SK-N-SH (cell line): ENCODE measurements around the gene KDM4C. TPM values are rescaled to one million over a fixed set of nuclear protein-coding genes. Genes with fewer than 3 reads are reported as not detected.

Experiments
- CTCF ChIA-PET: fragments of 300-600, 350-600 bp; formaldehyde crosslinking; extraction: SDS; loops from one replicate; lab custom pipeline; 2021; lab: Yijun Ruan, JAX
- POLR2A ChIA-PET: fragments of 350-600 bp; sonication (Branson Sonifier 250); formaldehyde crosslinking; extraction: SDS; loops from one replicate; lab custom pipeline; 2020; ENCODE audit warnings: antibody characterized with exemption, inconsistent platforms; lab: Yijun Ruan, JAX
- DNase-seq: peaks from one replicate; pipeline ENCODE4 v3.0.0; 2012
- H2AFZ ChIP-seq: fragments of 200-600 bp; sonication (generic); 2 replicates; pipeline ENCODE4 v1.8.1; 2016; ENCODE audit warnings: antibody characterized with exemption, mild to moderate bottlenecking, low read depth
- H3F3A ChIP-seq: fragments of 200-600 bp; sonication (generic); replicated peaks from 2 replicates; pipeline ENCODE3; 2016; ENCODE audit warnings: antibody characterized with exemption, mild to moderate bottlenecking; ENCODE audit not compliant: insufficient read depth
- H3K27ac ChIP-seq, 2 experiments: fragments of 200-500 bp in 1 of 2; fragments of 200-600 bp in 1 of 2; sonication (Bioruptor generic) in 1 of 2; sonication (generic), shearing (Covaris generic) in 1 of 2; 2 replicates each; pipeline versions ENCODE4 v1.5.1 to v1.6.1; 2014 to 2016; ENCODE audit warnings: low read depth in 2 of 2, inconsistent platforms in 1 of 2, low read length in 1 of 2, mild to moderate bottlenecking in 1 of 2, mixed read lengths in 1 of 2
- H3K27me3 ChIP-seq: fragments of 200-600 bp; sonication (generic), shearing (Covaris generic); 2 replicates; pipeline ENCODE4 v1.6.1; 2016; ENCODE audit warnings: mixed run types; ENCODE audit not compliant: insufficient read depth
- H3K36me3 ChIP-seq, 2 experiments: fragments of 200-500 bp in 1 of 2; fragments of 200-600 bp in 1 of 2; sonication (Bioruptor generic) in 1 of 2; sonication (generic) in 1 of 2; replicated peaks in 1 of 2; 2 replicates each; pipeline versions ENCODE3 to v1.5.1; 2014 to 2016; ENCODE audit warnings: low read length in 1 of 2, mild to moderate bottlenecking in 1 of 2; ENCODE audit not compliant: insufficient read depth in 2 of 2, control insufficient read depth in 1 of 2
- H3K4me1 ChIP-seq, 2 experiments: fragments of 200-500 bp in 1 of 2; fragments of 200-600 bp in 1 of 2; sonication (Bioruptor generic) in 1 of 2; sonication (generic), shearing (Covaris generic) in 1 of 2; 2 replicates each; pipeline versions ENCODE4 v1.5.1 to v1.6.1; 2014 to 2016; ENCODE audit warnings: low read depth in 1 of 2, low read length in 1 of 2, mixed run types in 1 of 2; ENCODE audit not compliant: insufficient read depth in 2 of 2, control insufficient read depth in 1 of 2
- H3K4me2 ChIP-seq: fragments of 200-600 bp; sonication (generic), shearing (Covaris generic); 2 replicates; pipeline ENCODE4 v1.6.1; 2017; ENCODE audit warnings: mixed run types
- H3K4me3 ChIP-seq, 2 experiments: fragments of 200-500 bp in 1 of 2; fragments of 200-600 bp in 1 of 2; sonication (Bioruptor generic) in 1 of 2; sonication (generic), shearing (Covaris generic) in 1 of 2; 2 replicates each; pipeline versions ENCODE4 v1.5.1 to v1.8.1; 2014 to 2016; ENCODE audit warnings: low read depth in 2 of 2, inconsistent platforms in 1 of 2, low read length in 1 of 2, mild to moderate bottlenecking in 1 of 2, mixed read lengths in 1 of 2, moderate library complexity in 1 of 2
- H3K79me2 ChIP-seq: fragments of 200-600 bp; sonication (generic); 2 replicates; pipeline ENCODE4 v1.8.1; 2017; ENCODE audit warnings: mild to moderate bottlenecking; ENCODE audit not compliant: insufficient read depth
- H3K9ac ChIP-seq: fragments of 200-600 bp; sonication (generic); 2 replicates; pipeline ENCODE4 v1.6.1; 2017; ENCODE audit warnings: mixed run types
- H3K9me2 ChIP-seq: fragments of 200-600 bp; sonication (generic); 2 replicates; pipeline ENCODE4 v1.6.1; 2017; ENCODE audit warnings: mixed run types
- H3K9me3 ChIP-seq: fragments of 200-600 bp; sonication (generic); 2 replicates; pipeline ENCODE4 v1.6.1; 2017; ENCODE audit warnings: mixed run types, mild to moderate bottlenecking, moderate library complexity
- H4K20me1 ChIP-seq: fragments of 200-600 bp; sonication (generic); 2 replicates; pipeline ENCODE4 v1.6.1; 2017; ENCODE audit warnings: mild to moderate bottlenecking, mixed run types; ENCODE audit not compliant: insufficient read depth
- ELF1 ChIP-seq: IDR thresholded peaks from 2 replicates; pipeline ENCODE4 v1.4.0; 2012
- EP300 ChIP-seq, 2 experiments: IDR thresholded peaks; 2 replicates each; pipeline versions ENCODE4 v1.4.0 to v1.6.1; 2012; ENCODE audit warnings: borderline replicate concordance in 1 of 2, low read depth in 1 of 2, low read length in 1 of 2
- EZH2phosphoT487 ChIP-seq: fragments of 200-600 bp; sonication (generic); IDR thresholded peaks from 2 replicates; pipeline ENCODE4 v1.6.1; 2017; ENCODE audit warnings: low read depth, mixed run types, mild to moderate bottlenecking, antibody characterized with exemption, moderate library complexity, borderline replicate concordance
- FOSL2 ChIP-seq: IDR thresholded peaks from 2 replicates; pipeline ENCODE4 v1.4.0; 2012; ENCODE audit warnings: low read depth, mild to moderate bottlenecking, moderate library complexity, borderline replicate concordance
- FOXJ3 ChIP-seq: sonication (generic); formaldehyde crosslinking; IDR thresholded peaks from 2 replicates; pipeline ENCODE4 v1.5.1; 2020; ENCODE audit warnings: mild to moderate bottlenecking, missing genetic modification reagents
- FOXM1 ChIP-seq: IDR thresholded peaks from 2 replicates; pipeline ENCODE4 v1.4.0; 2012; ENCODE audit warnings: low read depth, mild to moderate bottlenecking
- GABPA ChIP-seq: IDR thresholded peaks from 2 replicates; pipeline ENCODE4 v1.4.0; 2012; ENCODE audit warnings: low read depth, mild to moderate bottlenecking
- GATA2 ChIP-seq: sonication (generic); formaldehyde crosslinking; IDR thresholded peaks from 2 replicates; pipeline ENCODE4 v1.5.0; 2020; ENCODE audit warnings: mild to moderate bottlenecking, missing genetic modification reagents
- IRF3 ChIP-seq: fragments of 150-350 bp; IDR thresholded peaks from 2 replicates; pipeline ENCODE4 v1.6.1; 2016; ENCODE audit warnings: mild to moderate bottlenecking, low read depth, low read length
- MEF2A ChIP-seq: IDR thresholded peaks from 2 replicates; pipeline ENCODE4 v1.4.0; 2012; ENCODE audit warnings: low read depth, borderline replicate concordance
- MXI1 ChIP-seq: IDR thresholded peaks from 2 replicates; pipeline ENCODE4 v1.6.1; 2012; ENCODE audit warnings: mild to moderate bottlenecking, low read depth, low read length, improper control_type of control experiment
- NFIC ChIP-seq: IDR thresholded peaks from 2 replicates; pipeline ENCODE4 v1.4.0; 2012; ENCODE audit warnings: borderline replicate concordance
- NRF1 ChIP-seq: IDR thresholded peaks from 2 replicates; pipeline ENCODE4 v1.6.1; 2012; ENCODE audit warnings: low read depth, mild to moderate bottlenecking, low read length
- PBX3 ChIP-seq: IDR thresholded peaks from 2 replicates; pipeline ENCODE4; 2012
- POLR2AphosphoS5 ChIP-seq: IDR thresholded peaks from 2 replicates; pipeline ENCODE4 v1.6.1; 2012; ENCODE audit warnings: low read depth, low read length
- REST ChIP-seq: IDR thresholded peaks from 2 replicates; pipeline ENCODE4 v1.6.1; 2012; ENCODE audit warnings: mild to moderate bottlenecking, low read depth, low read length, moderate library complexity
- RFX5 ChIP-seq: IDR thresholded peaks from 2 replicates; pipeline ENCODE4 v1.6.1; 2012; ENCODE audit warnings: mild to moderate bottlenecking, improper control_type of control experiment, low read length
- RXRA ChIP-seq: IDR thresholded peaks from 2 replicates; pipeline ENCODE4 v1.4.0; 2012; ENCODE audit warnings: low read depth, mild to moderate bottlenecking, borderline replicate concordance
- SIN3A ChIP-seq: IDR thresholded peaks from 2 replicates; pipeline ENCODE4 v1.6.1; 2012; ENCODE audit warnings: low read depth, mild to moderate bottlenecking, low read length, moderate library complexity, borderline replicate concordance
- SMC3 ChIP-seq: IDR thresholded peaks from 2 replicates; pipeline ENCODE4 v1.6.1; 2012; ENCODE audit warnings: low read depth, low read length, improper control_type of control experiment
- TAF1 ChIP-seq: IDR thresholded peaks from 2 replicates; pipeline ENCODE4 v1.6.1; 2012; ENCODE audit warnings: low read depth, mild to moderate bottlenecking, low read length, moderate library complexity, borderline replicate concordance
- TCF12 ChIP-seq: IDR thresholded peaks from 2 replicates; pipeline ENCODE4 v1.4.0; 2012
- TEAD4 ChIP-seq: IDR thresholded peaks from 2 replicates; pipeline ENCODE4 v1.4.0; 2012; ENCODE audit warnings: mild to moderate bottlenecking, borderline replicate concordance; ENCODE audit not compliant: insufficient read depth
- USF2 ChIP-seq: fragments of 150-350 bp; IDR thresholded peaks from 2 replicates; pipeline ENCODE4 v1.6.1; 2017; ENCODE audit warnings: antibody characterized with exemption, low read length, low read depth, borderline replicate concordance
- YY1 ChIP-seq: IDR thresholded peaks from 2 replicates; pipeline ENCODE4 v1.4.0; 2012; ENCODE audit warnings: low read depth, mild to moderate bottlenecking
- ZBTB33 ChIP-seq: IDR thresholded peaks from 2 replicates; pipeline ENCODE4 v1.4.0; 2012; ENCODE audit warnings: low read depth, borderline replicate concordance
- WGBS: methylation state at CpG from one replicate; pipeline ENCODE4 v1.1.6; 2017; ENCODE audit warnings: low lambda C conversion rate; 5-methylcytosine and 5-hydroxymethylcytosine counted together
- polyA plus RNA-seq, 3 experiments: library from polyadenylated mRNA; depleted of rRNA; stranded (reverse); fragments of >200 nt; gene quantifications; 2 replicates each; pipeline ENCODE4 v1.2.3, GENCODE V29; 2012

The KDM4C gene
- polyA plus RNA-seq, 1 of the 3 experiments (the other 2 are of a cell fraction) = 9.4 TPM

DNA sequence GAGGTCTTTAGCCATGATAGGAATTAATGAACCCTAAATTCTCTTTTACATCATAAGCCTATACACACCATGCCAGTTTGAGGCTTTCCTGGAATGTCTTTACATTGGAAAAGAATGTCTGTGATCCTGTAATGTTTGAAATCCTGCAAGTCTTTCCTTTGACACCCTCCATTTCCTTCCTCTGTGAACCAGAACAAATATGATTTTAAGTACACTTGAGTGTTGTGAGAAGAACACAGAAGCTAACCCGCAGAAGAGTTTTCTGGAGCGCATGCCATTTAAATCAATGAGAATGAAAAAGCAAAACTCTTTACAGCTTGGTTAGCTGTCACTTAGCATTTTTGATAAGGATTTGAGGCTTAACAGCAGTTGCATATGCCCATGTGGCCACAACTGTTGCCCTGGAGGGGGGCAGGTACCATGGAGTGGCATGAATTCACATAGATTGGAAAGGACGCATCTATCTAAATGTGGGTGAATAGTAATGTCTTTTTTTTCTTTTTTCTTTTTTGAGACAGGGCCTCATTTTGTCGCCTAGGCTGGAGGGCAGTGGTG lies 372.6 kb downstream of the KDM4C start:
- Histone ChIP-seq H3K9me3 (no peaks in the 10 kb centered on the region), H2AFZ (no peak overlapping the region), H3K9me2 (no peaks in the 10 kb centered on the region), H3K4me1 (peaks cover 0 to 15% of the 10 kb centered on the region in 2 experiments; a peak in 2 of 4 replicates), H3K9ac (no peak overlapping the region), H3K27me3 (no peaks in the 10 kb centered on the region), H3K27ac (peak overlapping the region in 1 of 2 experiments; percentile 76; a peak in 2 of 4 replicates), H3K4me3 (no peak overlapping the region), H4K20me1 (no peaks in the 10 kb centered on the region), H3K36me3 (peaks cover 7 to 9% of the 10 kb centered on the region in 2 experiments), H3K4me2 (no peak overlapping the region), H3F3A (no peaks in the 10 kb centered on the region), H3K79me2 (no peaks in the 10 kb centered on the region)
- WGBS = 85% methylated on average over 4 of the region's 4 CpGs
- ChIA-PET CTCF (interaction anchor here (1.0 kb wide), 1 partner anchor 45 kb away, joined by 3 read pairs; no protein-coding TSS in a partner anchor), POLR2A (no interaction called here)
- DNase-seq = peak; percentile 53
- TF ChIP-seq IRF3 = no peak
- no peak for TF ChIP-seq MEF2A
- no peak for TF ChIP-seq TEAD4
- TF ChIP-seq TAF1 = no peak
- TF ChIP-seq NRF1 = no peak
- no peak for TF ChIP-seq GABPA
- TF ChIP-seq PBX3 = peak; percentile 68
- no peak for TF ChIP-seq SIN3A
- TF ChIP-seq USF2 = no peak
- peak in 1 of 2 experiments; percentile 97; a peak in 2 of 4 replicates for TF ChIP-seq EP300 (IDR thresholded peaks at IDR 0.05; ENCODE audit: borderline replicate concordance in 1 of 2, low read depth in 1 of 2, low read length in 1 of 2)
- peak; percentile 56; the same call in 1 of the 2 replicates for TF ChIP-seq POLR2AphosphoS5
- no peak for TF ChIP-seq EZH2phosphoT487
- no peak for TF ChIP-seq FOXM1
- no peak for TF ChIP-seq YY1
- peak; percentile 88 for TF ChIP-seq FOXJ3 (CRISPR knock-in tag)
- peak; percentile 62; the same call in 1 of the 2 replicates for TF ChIP-seq MXI1
- no peak for TF ChIP-seq RFX5
- TF ChIP-seq ZBTB33 = no peak
- TF ChIP-seq FOSL2 = no peak
- TF ChIP-seq REST = no peak
- no peak for TF ChIP-seq NFIC
- peak; percentile 94 for TF ChIP-seq GATA2 (CRISPR knock-in tag)
- TF ChIP-seq ELF1 = no peak
- TF ChIP-seq SMC3 = no peak
- TF ChIP-seq RXRA = no peak
- TF ChIP-seq TCF12 = peak; percentile 90
